Epidermal melanocyte (primary cell): Measurements from ENCODE around the gene LGALS3.

ENCODE experiments used
- DNase-seq: peaks from one replicate; pipeline ENCODE4 v3.0.0; 2011; ENCODE audit warnings: low spot score; ENCODE audit not compliant: insufficient read length

The LGALS3 gene

DNA sequence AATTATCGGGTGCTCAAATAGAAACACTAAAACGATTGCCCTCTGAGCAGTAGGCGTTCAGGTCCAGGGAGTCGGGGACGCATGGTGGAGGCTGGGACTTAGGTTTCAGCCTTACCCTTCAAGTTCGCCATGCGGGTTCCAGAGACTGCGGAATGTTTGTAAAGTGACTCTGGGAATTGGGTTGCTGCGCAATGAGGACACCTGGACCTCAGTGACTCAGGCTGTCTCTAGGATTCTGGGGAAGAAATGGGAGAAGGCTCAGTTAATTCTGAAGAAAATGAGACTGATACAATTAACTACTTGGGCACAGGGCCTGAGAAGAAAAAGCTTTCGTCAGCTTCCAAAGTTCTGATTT is 1.1 kb downstream of the LGALS3 start:
- DNase-seq = no peak

DNA sequence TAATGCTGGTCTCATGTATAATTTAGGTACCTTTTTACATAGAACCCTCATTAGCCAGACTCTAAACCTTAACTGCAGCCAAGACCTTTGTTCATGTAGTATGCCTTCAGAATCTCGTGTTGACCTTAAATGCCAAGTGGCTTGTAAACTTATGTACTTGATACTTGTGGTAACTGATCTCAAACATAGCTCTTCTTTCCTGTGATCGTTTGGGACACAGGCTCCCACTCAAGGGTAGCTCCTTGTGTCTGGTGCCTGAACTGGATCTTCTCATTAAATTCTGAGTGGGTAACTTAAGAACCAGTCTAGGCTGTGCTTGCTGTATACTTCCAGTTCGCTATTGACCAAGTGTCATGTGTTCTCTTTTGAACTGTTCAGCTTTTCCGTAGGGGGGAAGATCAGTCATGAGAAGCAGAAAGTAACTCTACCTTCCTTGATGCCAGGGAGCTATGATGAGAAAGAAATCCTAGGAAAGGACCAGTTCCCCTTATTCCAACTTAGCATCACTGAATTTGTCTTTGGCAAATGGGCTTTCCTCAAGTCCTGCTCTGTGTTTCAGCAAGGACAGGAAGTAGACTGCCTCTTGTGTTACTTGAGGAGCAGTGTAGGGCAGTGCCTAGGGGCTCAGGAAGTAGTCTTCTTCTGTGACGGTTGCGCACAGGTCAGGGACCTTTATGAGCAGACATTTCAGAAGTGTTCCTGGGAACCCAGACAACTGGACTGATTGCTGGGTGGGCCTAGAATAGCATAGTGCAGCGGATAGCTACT is 2.5 kb downstream of the LGALS3 start:
- DNase-seq = no peak

DNA sequence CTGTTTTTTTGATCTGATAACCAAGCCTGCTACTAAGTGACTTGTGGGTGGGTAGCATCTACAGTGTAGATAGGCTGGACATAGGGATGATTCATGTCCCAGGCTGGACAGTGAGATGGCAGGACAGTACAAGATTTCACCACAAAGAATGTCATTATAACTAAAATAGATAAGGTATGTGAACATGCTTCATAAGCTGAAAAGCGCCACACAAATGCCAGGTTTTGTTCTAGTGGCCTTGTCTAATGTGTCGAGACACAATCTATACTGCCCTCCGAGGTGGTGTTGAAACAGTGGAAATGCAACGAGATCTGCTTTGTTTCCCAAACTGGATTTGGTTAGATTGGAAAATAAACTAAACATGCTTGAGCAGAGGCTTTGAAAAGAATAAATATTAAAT is 4.4 kb downstream of the LGALS3 start:
- no peak for DNase-seq

DNA sequence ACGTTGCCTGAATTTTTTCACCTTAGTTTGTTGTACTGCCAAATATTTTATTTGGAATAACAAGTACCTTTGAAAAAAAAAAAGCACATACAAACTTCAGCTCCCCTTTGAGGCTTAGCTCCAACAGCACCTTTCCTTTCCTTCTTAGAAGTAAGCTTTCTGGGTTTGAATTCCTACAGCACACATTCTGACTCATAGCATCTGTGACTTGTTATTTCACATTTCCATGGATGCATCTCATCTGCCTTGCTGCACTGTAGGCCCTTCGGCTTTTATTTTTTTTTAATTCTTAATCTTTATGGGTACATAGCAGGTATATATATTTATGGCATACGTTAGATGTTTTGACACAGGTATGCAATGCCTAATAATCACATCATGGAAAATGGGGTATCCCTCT is 7.2 kb downstream of the LGALS3 start:
- no peak for DNase-seq

DNA sequence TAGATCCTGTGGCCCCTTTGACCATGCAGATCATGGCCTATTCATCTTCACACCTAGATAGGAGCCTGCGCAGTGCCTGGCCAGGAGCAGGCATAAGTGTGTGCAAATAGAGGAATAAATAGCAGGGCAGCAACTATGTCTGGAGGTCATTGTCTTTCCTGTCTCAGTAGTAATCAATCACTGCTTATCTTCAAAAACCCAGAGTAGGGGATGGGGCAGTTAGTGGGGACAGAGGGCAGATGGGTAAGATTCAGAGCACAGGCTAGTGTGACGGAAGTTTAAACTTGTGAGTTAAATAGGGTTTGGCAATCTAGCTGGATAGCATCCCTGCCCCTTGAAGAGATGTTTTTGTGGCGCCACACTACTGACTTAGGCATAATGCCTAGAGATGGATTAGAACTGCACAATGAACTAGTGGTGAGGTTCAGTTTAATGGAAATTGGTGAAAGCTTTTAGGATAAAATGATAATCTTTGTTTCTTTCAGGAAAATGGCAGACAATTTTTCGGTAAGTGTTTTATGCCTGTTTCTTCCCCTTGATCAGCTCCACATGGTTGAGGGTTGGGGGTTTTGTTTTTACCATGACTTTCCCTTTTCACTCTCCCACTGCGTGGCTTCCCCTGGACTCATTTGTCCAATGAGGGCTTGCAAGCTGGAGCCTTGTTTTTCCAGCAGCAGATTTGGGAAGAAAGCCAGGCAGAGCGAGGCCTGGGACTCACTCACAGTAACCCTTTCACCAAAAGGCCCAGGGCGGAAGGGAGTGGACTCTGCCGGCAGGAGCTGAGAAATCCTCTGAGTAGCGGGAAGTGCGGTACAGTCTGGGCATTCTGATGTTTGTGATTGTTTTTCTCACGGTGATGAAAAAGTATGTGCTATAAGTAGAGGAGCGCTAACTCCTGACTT is 8.1 kb downstream of the LGALS3 start:
- peak; percentile 66 for DNase-seq

DNA sequence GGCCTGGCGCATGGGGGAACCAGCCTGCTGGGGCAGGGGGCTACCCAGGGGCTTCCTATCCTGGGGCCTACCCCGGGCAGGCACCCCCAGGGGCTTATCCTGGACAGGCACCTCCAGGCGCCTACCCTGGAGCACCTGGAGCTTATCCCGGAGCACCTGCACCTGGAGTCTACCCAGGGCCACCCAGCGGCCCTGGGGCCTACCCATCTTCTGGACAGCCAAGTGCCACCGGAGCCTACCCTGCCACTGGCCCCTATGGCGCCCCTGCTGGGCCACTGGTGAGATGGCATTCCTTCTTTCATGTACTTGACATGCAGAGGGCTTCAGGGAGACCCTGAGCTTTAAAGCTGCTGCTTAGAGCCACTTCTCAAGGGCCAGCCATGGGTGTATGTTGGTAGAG is 9.0 kb downstream of the LGALS3 start:
- no peak for DNase-seq

DNA sequence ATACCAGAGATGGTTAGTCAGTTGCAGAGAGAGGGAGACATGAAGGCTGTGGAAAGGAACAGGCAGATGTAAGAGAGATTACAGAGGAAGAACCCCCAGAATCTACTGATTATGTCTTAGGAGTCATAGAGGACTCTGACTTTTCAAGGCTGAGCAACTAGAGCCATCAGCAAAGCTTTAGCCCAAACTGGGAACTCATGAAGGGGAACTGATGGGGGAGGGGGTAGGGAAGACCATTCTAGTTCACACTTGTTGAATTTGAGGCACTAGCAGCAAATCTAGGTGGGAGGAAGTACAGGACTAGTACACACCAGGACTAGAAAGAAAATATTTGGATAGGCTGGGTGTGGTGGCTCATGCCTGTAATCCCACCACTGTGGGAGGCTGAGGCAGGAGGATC is 10.1 kb downstream of the LGALS3 start:
- DNase-seq = no peak

DNA sequence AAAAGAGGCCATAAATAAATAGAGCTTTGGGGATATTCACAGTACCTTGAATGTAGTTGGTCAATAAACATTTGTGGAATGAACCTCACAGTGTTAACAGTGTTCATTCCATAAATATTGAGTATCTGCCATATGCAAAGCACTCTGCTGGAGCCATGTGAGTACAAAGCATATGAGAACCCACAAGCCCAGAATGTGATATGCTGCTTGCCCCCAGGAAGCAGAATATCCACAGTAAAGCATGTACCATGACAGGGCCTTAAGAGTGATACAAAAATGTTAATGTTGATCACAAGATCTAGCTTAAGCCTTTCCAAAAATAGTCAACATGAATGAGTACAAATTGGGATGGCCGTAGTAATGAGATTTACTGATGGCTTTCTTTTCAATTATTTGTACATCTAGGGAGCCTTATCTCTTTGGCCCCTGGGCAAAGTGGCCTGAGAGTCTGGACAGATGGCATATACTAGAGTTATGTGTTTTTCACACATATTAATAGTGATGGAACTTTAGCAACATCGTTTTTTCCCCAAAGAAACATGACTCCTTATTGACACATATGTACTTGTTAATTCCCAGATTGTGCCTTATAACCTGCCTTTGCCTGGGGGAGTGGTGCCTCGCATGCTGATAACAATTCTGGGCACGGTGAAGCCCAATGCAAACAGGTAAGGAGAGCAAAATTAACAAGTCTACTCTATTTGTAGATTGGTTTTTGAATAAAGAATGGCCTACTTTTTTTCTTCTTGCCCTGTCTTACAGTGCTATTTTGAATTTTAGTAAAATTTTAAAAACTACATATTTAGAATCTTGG is 10.9 kb downstream of the LGALS3 start:
- DNase-seq = no peak

DNA sequence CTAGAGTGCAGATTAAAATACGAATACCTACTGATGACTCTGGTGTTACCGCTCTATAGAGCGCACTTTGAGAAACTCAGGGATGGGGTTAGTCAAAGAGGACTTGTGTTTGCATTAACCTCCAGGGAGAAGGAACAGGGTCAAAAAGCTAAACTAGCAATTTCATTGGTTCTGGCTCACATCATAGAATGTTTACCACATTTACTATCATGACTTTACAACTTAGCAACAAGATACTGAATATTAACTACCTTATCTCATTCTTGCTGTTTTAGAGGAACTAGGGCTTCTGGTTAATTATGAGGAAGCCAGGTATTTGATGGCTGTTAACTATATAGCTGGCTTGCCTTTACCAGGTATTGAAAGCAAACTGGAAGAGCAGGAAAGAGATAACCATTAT is 12.8 kb downstream of the LGALS3 start:
- DNase-seq = no peak

DNA sequence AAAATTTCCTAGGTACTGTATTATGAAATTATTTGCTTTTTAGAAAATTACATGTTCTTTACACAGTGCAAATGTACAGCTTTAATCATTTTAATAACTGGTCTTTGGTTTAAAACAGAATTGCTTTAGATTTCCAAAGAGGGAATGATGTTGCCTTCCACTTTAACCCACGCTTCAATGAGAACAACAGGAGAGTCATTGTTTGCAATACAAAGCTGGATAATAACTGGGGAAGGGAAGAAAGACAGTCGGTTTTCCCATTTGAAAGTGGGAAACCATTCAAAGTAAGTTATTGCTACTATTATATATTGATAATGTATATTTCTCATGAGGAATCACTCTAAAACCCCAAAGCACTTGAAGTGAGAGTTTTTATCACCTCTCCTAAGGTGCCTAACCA is 13.4 kb downstream of the LGALS3 start:
- DNase-seq = no peak

DNA sequence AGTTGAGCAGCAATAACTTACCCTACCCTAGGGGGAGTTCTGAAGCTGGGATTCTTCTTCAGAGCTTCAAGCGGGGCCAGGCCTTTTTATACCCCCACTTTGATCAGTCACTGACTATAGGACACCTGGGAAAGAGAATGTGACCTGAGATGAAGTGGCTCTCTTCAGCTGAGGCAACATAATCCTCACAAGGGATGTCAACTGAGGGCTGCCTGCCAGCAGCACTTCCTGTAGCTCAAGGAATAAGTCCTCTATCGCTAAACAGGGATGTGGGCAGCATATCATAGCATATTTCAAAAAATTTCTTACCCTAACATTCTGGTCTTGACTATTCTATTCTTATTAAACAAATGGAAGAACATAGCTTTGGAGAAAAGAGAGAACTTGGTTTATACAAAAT is 17.4 kb downstream of the LGALS3 start:
- no peak for DNase-seq

DNA sequence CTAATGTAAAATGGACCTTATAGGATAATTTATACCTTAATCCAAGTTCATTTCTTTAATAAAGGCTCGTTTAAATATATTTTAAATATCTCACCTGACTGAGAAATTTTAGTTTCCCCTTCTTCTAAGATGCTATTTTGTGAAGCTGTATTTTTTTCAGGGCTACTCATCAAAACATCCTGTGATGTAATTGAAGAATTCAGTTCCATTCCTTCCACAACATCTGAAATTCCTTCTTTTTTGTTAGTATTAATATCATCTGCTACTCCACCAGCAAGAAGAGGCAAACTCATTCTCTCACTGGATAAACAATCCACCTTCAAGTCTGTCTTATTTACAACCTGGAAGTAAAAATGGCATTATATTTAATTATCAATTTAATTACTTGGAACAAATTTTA is 22.5 kb downstream of the LGALS3 start:
- no peak for DNase-seq

DNA sequence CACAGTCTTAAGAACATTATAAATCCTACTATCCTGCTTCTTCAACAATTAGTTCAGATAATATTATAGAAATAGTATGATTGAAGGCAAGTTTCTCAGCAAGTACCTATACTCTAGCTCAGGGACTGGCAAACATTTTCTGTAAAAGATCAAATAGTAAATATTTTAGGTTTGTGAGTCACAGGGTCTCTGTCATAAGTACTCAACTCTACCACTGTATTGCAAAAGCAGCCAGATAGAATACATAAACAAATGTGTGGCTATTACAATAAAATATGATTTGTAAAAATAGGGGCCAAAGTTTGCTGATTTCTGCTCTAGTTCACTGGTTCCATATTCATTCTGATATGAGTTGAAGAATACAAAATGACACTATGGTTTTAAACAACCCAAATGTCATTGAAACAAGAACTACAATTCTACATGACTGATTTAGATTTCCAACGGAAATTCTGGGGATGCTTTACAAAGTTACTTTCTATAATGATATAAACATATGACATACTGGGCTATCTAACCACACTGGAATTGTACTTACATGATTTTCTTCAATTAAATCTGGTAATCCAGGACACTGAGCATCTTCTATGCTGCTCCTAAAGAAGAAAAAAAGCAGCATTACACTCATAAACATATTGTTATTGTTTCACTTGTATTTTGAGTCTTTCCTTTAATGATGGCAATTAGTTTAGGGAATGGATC is 23.2 kb downstream of the LGALS3 start:
- DNase-seq = no peak

DNA sequence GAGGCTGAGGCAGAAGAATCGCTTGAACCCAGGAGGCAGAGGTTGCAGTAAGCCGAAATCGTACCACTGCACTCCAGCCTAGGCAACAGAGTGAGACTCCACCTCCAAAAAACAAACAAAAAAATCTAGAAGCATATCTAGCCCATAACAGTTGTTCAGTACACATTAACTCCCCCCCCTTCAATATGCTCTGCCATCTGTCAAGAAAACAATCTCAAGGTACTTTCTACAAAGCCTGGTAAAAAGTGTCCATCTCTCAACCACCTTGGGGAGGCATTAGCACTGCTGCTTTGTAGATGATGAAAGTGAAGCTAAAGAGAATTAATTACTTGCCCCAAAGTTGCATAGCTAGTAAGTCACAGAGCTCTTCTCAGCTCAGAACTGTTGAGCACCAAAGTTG is 24.9 kb downstream of the LGALS3 start:
- no peak for DNase-seq

DNA sequence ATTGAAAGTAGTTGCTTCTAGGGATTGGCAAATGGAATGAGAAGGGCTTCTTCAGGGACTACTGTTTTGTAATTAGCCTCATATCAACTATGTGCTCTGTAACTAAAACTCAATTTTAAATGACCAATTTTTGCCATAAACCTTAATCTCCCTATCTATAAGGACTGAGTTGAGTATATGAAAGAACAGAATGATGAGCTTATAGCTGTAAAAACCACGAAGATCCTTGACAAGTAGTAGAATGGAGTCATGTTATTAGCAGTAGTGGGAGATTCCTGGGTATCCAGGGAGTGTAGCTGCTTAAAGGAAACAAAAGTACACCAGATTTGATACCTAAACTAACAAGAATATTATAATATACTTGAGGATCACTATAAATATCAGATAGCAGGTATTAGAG is 28.0 kb downstream of the LGALS3 start:
- DNase-seq = no peak

DNA sequence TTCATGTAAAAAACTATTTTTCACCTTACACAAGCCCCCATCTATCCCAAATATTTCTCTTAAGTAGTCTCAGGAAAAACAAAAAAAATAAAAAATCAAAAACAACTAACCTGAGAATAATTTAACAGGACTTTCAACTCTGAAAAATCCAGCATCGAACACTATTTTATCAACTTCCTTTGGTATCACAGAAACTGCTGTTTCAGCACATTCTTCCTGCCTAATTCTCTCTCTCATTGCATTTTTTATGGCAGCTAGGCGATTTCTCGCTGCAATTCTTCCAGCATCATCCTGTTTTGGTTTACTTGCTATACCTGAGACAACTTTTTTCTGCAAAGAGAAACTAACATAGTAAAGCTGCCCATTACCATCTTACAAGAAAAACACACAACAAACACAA is 29.4 kb downstream of the LGALS3 start:
- no peak for DNase-seq

DNA sequence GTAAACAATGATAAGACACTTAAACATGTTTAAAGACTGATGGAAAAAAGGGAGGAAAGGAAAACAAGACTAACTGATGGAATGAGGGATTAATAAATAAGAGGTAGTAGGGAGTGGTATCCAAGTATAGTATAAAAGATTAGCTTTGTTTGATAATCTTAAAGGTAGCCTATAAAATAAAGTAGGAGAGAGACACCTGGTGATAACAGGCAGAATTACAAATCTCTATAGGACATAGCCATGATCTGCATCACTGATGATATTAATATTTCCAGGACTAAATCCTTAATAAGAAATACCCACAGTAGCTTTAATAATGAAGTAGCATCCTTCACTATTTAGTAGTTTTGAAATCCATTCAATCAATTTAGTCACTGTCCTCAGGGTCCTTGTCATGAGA is 31.9 kb downstream of the LGALS3 start:
- no peak for DNase-seq

DNA sequence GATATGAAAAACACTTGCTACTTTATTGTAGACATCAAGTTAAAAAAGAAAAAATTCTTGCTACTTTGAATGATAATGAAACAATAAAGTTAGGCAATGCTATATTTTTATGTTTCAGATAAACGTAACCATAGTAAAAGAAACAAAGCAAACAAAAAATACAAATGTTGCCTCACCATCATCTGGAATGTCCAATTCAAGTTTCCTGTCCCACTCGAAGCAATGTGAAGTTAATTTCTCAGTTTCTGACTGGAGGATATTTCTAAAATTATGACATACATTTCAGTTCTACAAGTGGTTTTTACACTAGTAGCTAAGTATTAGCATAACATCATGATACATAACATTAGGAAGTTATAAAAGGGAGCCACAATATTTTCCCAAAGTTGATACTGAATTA is 41.5 kb downstream of the LGALS3 start:
- DNase-seq = no peak

DNA sequence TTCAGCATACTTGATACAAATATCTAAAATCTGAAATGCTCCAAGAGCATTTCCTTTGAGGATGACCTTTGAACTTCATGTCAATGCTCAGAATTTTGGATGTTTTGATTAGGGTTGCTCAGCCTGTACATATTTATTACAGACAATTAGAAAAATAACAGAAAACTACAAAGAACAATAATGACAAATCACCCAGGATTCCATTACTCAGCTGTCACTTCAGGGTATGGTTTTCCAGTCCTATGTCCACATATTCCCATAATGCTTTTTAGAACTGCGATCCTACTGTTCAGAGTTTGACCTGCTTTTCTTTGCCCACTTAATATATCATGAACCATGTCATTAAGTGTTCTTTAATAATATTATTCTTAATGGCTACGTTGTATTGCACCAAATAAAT is 51.0 kb downstream of the LGALS3 start:
- no peak for DNase-seq

DNA sequence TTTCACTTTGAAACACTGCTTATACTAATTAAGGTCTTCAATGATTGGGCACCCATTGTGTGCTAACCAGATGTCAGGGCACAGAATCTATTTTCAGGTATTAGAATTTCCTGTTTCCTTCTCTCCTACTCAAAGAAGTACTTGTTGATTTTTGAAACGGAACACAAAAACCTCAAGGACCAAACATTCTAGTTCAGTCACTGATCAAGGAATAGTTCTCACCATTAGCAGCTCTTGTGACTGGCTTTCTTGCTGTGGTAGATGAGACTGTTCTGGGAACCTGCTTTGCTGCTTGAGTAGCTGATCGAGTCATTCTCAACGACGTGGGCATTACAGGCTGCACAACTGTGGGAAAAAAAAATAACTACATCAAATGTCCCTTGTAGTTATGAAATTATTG is 51.4 kb downstream of the LGALS3 start:
- no peak for DNase-seq

DNA sequence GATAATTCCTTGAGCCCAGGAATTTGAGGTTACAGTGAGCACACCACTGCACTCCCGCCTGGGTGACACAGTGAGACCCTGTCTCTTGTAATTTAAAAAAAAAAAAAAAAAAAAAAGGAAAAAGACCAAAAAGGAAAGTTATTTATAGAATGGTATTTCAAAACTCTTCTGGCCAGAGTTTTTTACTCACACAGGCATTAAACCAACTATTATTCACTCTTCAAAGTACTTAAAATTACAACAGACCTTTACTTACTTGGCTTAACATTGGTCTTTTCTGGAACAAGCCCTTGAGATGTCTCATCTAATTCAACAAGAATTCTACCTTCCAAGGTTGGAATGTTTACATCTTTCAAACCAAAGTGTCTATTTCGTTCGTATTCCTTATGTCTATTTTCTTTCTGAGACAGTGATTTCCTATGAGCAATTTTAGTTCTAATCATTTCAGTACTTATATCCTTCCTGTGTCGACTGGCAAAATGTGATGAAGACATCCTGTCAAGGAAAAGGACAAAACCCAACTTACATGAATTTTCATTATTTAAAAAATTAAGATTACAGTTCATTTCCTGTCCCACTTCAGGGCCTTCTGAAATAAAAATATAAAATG is 59.7 kb downstream of the LGALS3 start:
- no peak for DNase-seq
